Measurements from ENCODE around the gene CARNS1. TPM values are rescaled to one million over a fixed set of nuclear protein-coding genes. Genes with fewer than 3 reads are reported as not detected.

Gene CARNS1
- total and polyA plus RNA-seq, 9 of the 15 experiments (the other 6 are each of a cell fraction or from before 2014, with no cell fraction given): 0.01 to 0.18 (median 0.06) TPM; not detected in 3

- TF ChIP-seq GABPA (tag; conservative IDR thresholded peaks at IDR 0.05; ENCODE audit: low read depth): peak; percentile 87
- TF ChIP-seq CEBPZ (IDR thresholded peaks at IDR 0.05; ENCODE audit: borderline replicate concordance, low read depth, low read length): no peak
- TF ChIP-seq ZKSCAN1 (IDR thresholded peaks at IDR 0.05; ENCODE audit: low read depth, low read length): peak; percentile 21; the same call in 1 of the 2 replicates
- no peak for TF ChIP-seq FOXA1 (IDR thresholded peaks at IDR 0.05; ENCODE audit: borderline replicate concordance)
- TF ChIP-seq FOS (IDR thresholded peaks at IDR 0.05; ENCODE audit: extremely low read depth, insufficient read length): no peak
- TF ChIP-seq PRPF4 (IDR thresholded peaks at IDR 0.05; ENCODE audit: insufficient read depth, low read depth, low read length, poor library complexity, severe bottlenecking): no peak
- TF ChIP-seq ZNF41 (CRISPR knock-in tag; conservative IDR thresholded peaks at IDR 0.05): no peak
- TF ChIP-seq LEF1 (IDR thresholded peaks at IDR 0.05): no peak
- no peak for TF ChIP-seq ZNF239 (CRISPR knock-in tag; IDR thresholded peaks at IDR 0.05)
- TF ChIP-seq SUPT5H (IDR thresholded peaks at IDR 0.05): peak; percentile 73
- no peak for TF ChIP-seq ZNF165 (CRISPR knock-in tag; IDR thresholded peaks at IDR 0.05; ENCODE audit: borderline replicate concordance)
- TF ChIP-seq ZBTB33 (CRISPR knock-in tag; IDR thresholded peaks at IDR 0.05): no peak
- TF ChIP-seq RHOXF2B (CRISPR knock-in tag; conservative IDR thresholded peaks at IDR 0.05): no peak; the same call in 1 of the 2 replicates
- TF ChIP-seq ZNF449 (CRISPR knock-in tag; IDR thresholded peaks at IDR 0.05): no peak
- no peak for TF ChIP-seq ZFP1 (CRISPR knock-in tag; IDR thresholded peaks at IDR 0.05)
- TF ChIP-seq TSHZ1 (CRISPR knock-in tag; IDR thresholded peaks at IDR 0.05): no peak
- TF ChIP-seq NR2C1 (IDR thresholded peaks at IDR 0.05): peak; percentile 66
- peak; percentile 35; the same call in 1 of the 2 replicates for TF ChIP-seq NR2C1 (tag; IDR thresholded peaks at IDR 0.05)
Observed at GRCh38 chr11:67464411-67465188, 49.1 kb downstream of the CARNS1 start (continued).

Data from K562 (cell line).